Amniotic stem cell (primary cell): ENCODE data around the gene RPL13A.
"Not testable (repeated sequence)": the region's sequence is repeated elsewhere in the genome, so short reads cannot be mapped to it uniquely, and the experiment has no call there.

ENCODE experiments used
- DNase-seq: peaks from one replicate; lab custom pipeline; 2025; lab: John Stamatoyannopoulos, UW

Gene RPL13A

GRCh38 chr19:49487277-49488045 lies at the start of gene RPL13A:
Gene RPL13A, plus strand, starts transcription at chr19:49487608. Its CDS starts 22 bp downstream, at chr19:49487630.
- DNase-seq: peak; percentile 100

GRCh38 chr19:49438261-49438660 lies 49.1 kb upstream of the RPL13A start:
- DNase-seq: no peak

GRCh38 chr19:49439836-49440235 lies 47.6 kb upstream of the RPL13A start:
- DNase-seq: no peak

DNA sequence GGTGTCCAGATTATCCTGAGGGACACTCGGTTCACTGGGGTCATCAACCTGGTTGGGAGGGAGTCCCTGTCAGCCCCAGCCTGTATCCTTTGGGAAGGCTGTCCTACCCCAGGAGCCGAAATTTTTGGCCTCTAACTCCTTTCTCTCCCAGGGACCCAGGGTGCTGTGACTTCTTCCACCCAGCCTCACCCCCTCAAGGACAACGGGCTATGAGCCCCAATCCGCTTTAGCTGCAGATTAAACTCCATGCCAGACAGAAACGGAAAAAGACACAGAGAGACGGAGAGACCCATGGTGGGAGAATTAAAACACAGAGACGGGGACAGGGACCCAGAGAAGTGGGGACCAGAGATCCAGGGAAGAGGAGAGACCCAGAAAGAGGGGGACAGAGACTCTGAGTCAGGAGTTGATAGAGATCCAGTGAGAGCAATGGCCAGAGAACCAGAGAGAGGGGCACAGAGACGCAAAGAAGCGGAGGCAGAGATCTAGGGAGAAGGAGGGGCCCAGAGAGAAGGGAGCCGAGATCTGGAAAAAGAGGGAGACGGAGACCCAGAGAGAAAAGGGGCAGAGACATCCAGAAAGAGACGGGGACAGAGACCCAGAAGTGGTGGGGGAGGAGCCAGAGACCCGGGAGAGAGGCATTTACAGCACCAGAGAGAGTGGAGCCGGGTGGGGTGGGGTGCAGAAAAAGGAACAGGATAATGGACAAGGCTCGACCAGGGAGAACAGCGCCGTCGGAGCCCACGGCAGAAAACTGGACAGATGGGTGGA lies 46.8 kb upstream of the RPL13A start:
- DNase-seq: no peak

DNA sequence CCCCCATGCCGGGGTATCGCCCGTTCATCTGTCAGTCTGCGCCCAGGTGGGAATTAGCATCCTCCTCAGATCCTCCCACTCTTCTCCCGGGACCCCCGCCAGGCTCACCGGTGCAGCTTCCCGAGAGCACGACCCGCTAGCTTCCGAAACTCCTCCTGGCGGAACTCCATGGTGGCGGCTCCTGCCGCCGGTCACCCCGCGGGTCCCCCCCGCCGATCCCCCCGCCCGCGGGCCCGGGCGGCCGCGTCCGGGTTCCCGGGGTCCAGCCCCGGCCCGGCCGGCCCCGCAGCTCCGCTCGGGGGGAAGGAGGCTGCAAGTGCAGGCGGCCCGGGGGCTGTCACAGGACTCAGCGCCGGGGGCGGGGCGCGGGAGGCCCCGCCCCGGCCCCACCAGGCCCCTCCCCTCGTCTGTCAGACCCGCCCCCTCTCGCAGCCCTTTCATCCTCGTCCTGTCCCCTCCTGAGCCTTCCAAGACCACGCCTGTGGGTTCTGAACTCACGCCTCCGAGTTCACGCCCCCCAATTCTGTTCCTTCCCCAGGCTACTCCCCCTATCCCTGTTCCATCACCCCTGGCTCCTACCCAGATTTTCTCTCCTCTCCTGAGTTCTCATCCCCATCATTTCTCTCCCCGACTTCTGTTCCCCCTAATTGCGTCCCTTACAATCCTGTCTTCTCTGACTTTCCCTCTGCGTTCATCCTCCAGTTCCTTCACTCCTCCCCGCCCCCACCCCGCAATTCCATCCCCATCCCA lies 46.0 kb upstream of the RPL13A start, which contains the start of gene SLC17A7:
Gene SLC17A7 (minus strand): TSS at position 318 of the 750 bp plus-strand sequence. CDS start 148 bp downstream, at position 170.
- no peak for DNase-seq

DNA sequence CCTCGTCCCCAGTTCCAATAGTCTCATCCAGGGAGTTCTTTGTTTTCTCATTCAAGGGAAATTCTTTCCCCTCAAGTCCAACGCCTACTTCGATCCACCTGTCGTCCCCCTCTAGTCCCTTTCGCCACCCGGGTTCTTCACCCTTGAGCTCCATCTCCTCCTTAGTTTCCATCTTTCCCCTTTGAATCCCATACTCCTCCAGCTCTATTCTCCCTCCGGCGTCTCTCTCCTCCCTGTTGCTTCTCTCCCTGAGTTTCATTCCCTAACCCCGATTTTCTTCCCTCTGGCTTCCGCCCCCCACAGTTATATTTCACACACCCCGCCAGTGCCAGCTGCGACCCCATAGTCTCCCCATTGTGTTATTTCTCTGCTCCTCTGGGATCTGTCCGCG lies 45.5 kb upstream of the RPL13A start:
- no peak for DNase-seq

GRCh38 chr19:49442354-49442753 lies 45.1 kb upstream of the RPL13A start:
- DNase-seq: no peak

DNA sequence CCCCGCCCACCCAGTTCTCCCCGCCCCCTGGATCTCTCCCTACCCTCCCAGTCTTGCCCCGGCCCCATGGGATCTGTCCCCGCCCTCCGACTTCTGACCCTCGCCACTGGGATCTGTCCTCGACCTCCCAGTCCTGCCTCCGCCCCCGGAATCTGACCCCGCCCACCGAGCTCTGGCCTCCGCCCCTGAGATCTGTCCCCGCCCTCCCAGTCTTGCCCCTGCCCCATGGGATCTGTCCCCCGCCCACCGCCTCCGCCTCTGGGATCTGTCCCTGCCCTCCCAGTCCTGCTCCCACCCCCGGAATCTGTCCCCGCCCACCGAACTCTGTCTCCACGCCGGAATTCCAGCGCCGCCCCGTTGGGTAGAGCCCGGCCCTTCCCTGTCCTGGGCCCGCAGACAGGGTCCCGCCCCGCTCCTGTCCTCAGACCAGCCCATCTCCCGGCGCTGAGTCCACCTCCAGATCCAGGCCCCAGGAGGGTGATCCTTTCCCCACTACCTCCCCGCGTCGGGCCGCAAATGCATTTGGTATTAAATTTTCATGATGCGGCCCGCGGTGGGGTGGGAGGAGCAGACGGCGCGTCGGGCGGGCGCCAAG lies 44.5 kb upstream of the RPL13A start:
- DNase-seq: peak; percentile 58

DNA sequence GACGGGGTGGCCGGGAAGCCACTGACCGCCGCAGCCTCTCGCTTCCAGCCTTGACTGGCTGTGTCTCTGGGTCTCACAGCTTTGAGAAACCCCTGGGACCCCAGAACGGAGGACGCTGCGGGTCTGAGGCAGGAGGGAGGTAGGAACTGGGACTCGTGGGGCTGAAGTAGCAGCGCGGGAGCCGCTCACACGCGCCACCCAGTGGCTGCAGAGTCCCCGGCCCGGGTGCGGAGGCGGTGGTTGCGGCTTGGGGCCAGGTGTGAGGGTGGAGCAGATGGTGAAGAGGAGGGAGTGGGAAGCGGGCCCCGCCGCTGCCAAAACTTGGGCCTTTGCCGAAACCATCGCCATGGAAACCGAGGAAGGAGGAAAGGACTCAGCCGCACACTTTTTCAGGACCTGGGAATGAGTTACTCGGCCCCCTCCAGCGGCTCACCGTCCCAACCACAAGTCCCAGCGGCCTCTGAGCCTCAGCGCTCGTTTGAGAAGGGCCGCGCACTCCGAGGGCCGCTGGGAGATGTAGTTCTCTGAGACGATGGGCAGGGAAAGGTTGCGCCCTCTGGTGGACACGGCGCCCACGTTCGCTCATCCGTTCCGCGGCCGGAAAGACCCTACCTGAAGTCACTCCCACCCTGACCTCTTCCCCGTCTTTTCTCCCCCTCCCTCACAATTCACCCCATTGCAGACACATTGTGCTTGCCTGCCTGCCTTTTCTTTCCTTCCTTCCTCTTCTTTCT lies 43.9 kb upstream of the RPL13A start:
- DNase-seq: peak; percentile 87

DNA sequence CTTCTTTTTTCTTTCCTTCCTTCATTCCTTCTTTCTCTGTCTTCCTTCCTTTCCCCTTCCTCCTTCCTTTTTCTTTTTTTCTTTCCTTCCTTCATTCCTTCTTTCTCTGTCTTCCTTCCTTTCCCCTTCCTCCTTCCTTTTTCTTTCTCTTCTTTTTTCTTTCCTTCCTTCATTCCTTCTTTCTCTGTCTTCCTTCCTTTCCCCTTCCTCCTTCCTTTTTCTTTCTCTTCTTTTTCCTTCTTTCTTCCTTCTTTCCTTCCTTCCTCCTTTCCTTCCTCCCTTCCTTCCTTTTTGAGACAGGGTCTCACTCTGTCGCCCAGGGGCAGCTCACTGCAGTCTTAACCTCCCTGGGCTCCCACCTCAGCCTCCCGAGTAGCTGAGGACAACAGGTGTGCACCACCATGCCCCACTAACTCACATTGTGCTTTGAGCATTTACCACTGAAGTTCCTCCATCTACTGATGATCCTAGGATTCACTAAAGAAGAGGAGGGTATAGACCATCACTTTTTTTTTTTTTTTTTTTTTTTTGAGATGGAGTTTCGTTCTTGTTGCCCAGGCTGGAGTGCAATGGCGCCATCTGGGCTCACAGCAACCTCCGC lies 43.2 kb upstream of the RPL13A start:
- DNase-seq: not testable (repeated sequence)

DNA sequence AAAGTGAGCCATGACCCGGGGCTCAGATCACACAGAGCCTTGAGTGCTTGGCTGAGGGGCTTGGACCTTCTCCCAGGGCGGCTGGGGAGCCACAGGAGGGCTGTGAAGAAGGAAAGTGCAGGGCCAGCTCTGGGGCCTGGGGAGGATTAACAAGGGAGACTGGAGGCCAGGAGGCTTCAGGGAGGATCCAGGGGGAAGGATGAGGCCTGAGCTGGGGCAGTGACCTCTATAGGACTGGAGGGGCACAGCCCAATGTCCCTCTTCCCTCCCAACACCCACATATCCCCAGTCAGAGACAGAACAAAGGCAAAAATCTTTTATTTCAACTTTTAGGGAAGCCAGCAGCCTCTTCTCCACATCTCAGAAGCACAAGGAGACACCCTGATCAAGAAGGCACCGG lies 41.4 kb upstream of the RPL13A start:
- no peak for DNase-seq

- no peak for DNase-seq
These were observed 39.6 kb upstream of the RPL13A start for GRCh38 chr19:49447485-49448431.

- no peak for DNase-seq
These were observed 39.0 kb upstream of the RPL13A start for GRCh38 chr19:49448432-49448786.

DNA sequence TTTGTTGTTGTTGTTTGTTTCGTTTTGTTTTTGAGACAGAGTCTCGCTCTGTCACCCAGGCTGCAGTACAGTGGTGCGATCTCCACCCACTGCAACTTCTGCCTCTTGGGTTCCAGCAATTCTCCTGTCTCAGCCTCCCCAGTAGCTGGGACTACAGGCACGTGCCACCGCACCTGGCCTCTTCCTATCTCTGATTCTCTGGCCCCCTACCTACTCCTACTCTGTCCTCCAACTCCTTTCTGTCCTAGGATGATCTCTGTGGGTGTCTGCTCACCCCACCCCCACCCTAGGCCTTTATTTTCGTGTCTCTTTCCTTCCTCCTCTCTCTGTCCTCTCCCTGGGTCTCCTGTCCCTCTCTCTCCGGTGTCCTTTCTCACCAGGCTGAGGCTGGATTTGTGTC lies 37.0 kb upstream of the RPL13A start:
- no peak for DNase-seq

GRCh38 chr19:49451430-49452181 lies 35.8 kb upstream of the RPL13A start, which contains the start of gene PIH1D1:
Gene PIH1D1, minus strand, starts transcription at chr19:49451814. Its CDS starts 240 bp downstream, at chr19:49451574.
- peak; percentile 99 for DNase-seq

DNA sequence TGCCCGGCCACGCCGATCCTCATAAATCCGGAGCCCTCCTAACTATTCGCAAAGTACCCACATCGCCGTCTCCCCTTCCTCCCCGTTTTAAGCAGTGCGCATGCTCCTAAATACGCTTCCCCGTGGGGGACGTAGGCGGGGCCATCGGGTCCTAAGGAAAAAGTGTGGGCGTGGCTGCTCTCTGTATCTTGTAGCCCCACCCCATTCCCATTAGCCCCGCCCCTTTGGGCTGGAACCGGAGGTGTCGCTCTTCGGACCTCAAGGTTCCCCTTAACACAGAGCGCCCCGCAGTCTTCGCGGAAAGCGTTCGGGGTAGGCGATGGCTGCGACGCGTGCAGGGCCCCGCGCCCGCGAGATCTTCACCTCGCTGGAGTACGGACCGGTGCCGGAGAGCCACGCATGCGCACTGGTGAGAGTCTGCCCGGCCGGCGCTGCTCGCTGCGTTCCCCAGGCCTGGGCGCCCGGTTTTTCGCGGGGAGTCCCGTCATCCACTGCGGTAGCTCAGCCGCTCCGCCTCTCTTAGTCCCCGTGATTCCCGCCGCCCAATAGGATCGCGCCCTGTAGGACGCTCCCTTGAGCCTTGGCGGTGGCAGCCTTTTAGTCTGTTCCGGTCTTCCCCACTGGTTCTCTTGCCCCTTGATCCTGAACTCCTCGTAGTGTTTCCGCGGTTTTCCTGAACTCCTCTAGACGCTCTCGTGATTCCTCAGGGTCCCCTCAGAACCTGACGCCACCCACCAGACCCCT lies 34.2 kb upstream of the RPL13A start, which contains the start of gene ALDH16A1:
Gene ALDH16A1 (plus strand): TSS at position 213 of the 744 bp plus-strand sequence. CDS start 107 bp downstream, at position 320.
- peak; percentile 96 for DNase-seq

- DNase-seq: no peak
These were observed 33.6 kb upstream of the RPL13A start for GRCh38 chr19:49453757-49454240.

- DNase-seq: no peak
These were observed 31.6 kb upstream of the RPL13A start for GRCh38 chr19:49455773-49456172.
